GM19035 (cell line): ENCODE data around the gene ZNF296.

Experiments
- ATAC-seq: cut with Tn5 transposase; IDR thresholded peaks from one replicate; pipeline ENCODE4 v1.9.1; 2021; ENCODE audit not compliant: unreplicated experiment

The ZNF296 gene

GRCh38 chr19:45063851-45064801 lies 12.2 kb downstream of the ZNF296 start:
- no peak for ATAC-seq

GRCh38 chr19:45061965-45062364 lies 14.3 kb downstream of the ZNF296 start:
- no peak for ATAC-seq

GRCh38 chr19:45059258-45059965 lies 16.9 kb downstream of the ZNF296 start:
- no peak for ATAC-seq

- ATAC-seq: no peak
Observed at GRCh38 chr19:45058622-45059159, 17.6 kb downstream of the ZNF296 start.

- no peak for ATAC-seq
Observed at GRCh38 chr19:45057444-45057843, 18.8 kb downstream of the ZNF296 start.

- no peak for ATAC-seq
Observed at GRCh38 chr19:45056831-45057230, 19.4 kb downstream of the ZNF296 start.

- no peak for ATAC-seq
Observed at GRCh38 chr19:45051929-45052579, 24.2 kb downstream of the ZNF296 start.

- ATAC-seq: no peak
Observed at GRCh38 chr19:45050036-45050435, 26.2 kb downstream of the ZNF296 start.

GRCh38 chr19:45049073-45049736 lies 27.1 kb downstream of the ZNF296 start:
- no peak for ATAC-seq

GRCh38 chr19:45047188-45047797 lies 29.0 kb downstream of the ZNF296 start:
- ATAC-seq: peak; percentile 72

GRCh38 chr19:45046355-45046754 lies 29.9 kb downstream of the ZNF296 start:
- ATAC-seq: no peak

- no peak for ATAC-seq
Observed at GRCh38 chr19:45045671-45046353, 30.5 kb downstream of the ZNF296 start.

GRCh38 chr19:45041125-45041524 lies 35.2 kb downstream of the ZNF296 start:
- ATAC-seq: no peak

- ATAC-seq: no peak
Observed at GRCh38 chr19:45040059-45040771, 36.1 kb downstream of the ZNF296 start.

- ATAC-seq: peak; percentile 88
Observed at GRCh38 chr19:45038931-45039893, 37.1 kb downstream of the ZNF296 start, which contains the start of gene CLASRP. Gene CLASRP (plus strand): TSS chr19:45039045. CDS start chr19:45040213, 1,168 bp downstream.

- no peak for ATAC-seq
Observed at GRCh38 chr19:45037393-45038169, 38.7 kb downstream of the ZNF296 start.

- ATAC-seq: no peak
Observed at GRCh38 chr19:45035755-45036154, 40.5 kb downstream of the ZNF296 start.
